ENCODE results near the gene ARHGAP45.

The ARHGAP45 gene

GRCh38 chr19:1070931-1071791 is 4.2 kb downstream of the ARHGAP45 start:
- DNase-seq = no peak

- no peak for DNase-seq
Observed at GRCh38 chr19:1072371-1073015, 5.5 kb downstream of the ARHGAP45 start.

GRCh38 chr19:1073063-1073955 is 6.3 kb downstream of the ARHGAP45 start:
- no peak for DNase-seq

DNA sequence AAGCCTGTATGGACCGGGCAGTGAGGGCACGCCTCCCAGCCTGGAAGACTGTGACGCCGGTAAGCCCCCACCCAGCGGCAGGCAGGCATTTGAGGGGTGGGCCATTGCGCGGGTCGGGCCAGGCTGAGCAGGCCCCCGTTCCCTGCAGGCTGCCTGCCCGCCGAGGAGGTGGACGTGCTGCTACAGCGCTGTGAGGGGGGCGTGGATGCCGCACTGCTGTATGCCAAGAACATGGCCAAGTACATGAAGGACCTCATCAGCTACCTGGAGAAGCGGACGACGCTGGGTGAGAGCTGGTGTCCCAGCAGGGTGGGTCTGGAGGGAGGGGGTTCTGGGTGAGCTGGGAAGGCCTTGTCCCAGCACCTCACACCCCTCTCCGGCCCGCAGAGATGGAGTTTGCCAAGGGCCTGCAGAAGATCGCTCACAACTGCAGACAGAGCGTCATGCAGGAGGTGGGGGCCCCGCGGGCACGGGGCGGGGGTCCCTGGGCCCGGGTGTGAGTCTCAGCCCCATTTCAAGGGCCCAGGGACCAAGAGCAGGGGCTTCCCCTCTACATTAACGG is 7.1 kb downstream of the ARHGAP45 start:
- DNase-seq = no peak

DNA sequence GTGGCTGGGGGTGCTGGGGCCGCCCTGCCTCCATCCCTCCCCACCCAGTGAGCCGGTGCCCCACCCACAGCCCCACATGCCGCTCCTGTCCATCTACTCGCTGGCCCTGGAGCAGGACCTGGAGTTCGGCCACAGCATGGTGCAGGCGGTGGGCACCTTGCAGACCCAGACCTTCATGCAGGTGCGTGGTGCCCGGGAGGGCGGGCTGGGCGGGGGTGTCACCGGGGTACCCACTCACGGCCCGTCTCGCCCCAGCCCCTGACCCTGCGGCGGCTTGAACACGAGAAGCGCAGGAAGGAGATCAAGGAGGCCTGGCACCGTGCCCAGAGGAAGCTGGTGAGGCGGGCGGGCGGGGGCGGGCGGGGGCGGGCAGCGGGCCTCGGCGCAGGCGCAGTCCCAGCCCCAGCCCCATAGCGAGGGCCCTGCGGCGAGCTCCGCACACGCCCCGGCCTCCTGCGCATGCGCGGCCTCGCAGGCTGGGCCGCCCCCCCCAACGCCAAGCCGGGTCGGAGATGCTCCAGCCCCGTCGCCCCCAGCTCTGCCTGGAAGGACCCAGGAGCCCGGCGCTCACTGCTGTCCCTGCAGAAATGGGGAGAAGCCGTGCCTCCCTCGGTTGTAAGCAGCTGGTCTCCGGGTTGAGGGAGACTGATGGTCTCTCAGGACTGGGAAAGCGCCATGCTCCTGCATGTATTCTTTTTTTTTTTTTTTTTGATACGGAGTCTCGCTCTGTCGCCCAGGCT is 7.7 kb downstream of the ARHGAP45 start:
- DNase-seq = peak; percentile 92

GRCh38 chr19:1076046-1076386 is 9.0 kb downstream of the ARHGAP45 start:
- DNase-seq = no peak

DNA sequence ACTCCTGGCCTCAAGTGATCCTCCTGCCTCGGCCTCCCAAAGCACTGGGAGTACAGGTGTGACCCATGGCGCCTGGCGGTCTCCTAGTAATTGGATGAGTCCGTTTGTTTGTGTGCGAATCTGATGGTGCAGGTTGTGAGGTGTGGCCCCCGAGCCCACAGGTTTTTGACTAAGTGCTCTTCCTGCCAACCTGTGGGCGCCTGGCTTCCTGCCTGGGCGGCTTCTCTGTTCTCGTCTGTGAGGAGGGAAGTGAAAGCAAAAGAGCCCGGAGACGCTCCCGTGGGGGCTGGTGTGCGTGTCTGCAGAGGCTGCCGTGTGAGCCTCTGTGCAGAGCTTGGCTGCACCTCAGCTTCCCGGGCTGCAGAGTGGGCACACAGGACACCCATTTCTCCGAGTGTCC is 10.0 kb downstream of the ARHGAP45 start:
- DNase-seq = no peak

- no peak for DNase-seq
Observed at GRCh38 chr19:1079566-1080111, 12.7 kb downstream of the ARHGAP45 start.

GRCh38 chr19:1080360-1081161 is 13.6 kb downstream of the ARHGAP45 start:
- no peak for DNase-seq

DNA sequence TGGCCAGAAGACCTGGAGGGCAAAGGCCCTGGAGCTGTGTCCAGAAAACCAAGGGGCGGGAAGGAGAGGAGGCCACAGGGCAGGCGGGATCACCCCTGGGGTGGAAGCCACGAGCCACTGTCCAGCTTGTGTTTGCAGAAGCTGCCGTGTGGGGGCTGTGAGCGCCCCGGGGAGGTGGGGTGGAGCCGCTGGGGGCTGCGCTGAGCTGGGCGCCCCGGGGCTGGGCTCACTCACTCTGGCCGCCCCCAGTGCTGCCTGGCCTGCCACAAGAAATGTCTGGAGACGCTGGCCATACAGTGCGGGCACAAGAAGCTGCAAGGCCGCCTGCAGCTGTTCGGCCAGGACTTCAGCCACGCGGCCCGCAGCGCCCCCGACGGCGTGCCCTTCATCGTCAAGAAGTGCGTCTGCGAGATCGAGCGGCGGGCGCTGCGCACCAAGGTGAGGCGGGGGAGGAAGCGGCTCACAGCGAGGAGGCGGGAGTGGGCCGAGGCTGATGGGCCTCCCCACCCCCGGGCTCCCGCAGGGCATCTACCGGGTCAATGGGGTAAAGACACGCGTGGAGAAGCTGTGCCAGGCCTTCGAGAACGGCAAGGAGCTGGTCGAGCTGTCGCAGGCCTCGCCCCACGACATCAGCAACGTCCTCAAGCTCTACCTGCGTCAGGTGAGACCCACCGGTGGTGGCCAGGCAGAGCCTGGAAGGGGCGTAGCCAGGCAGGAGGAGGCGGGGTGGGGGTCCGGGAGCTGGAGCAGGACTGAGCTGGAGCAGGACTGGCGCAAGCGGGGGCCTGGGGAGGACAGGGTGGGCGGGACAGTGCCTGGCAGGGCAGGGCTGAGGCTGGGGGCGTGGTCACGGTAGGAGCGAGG is 14.6 kb downstream of the ARHGAP45 start:
- DNase-seq = no peak

DNA sequence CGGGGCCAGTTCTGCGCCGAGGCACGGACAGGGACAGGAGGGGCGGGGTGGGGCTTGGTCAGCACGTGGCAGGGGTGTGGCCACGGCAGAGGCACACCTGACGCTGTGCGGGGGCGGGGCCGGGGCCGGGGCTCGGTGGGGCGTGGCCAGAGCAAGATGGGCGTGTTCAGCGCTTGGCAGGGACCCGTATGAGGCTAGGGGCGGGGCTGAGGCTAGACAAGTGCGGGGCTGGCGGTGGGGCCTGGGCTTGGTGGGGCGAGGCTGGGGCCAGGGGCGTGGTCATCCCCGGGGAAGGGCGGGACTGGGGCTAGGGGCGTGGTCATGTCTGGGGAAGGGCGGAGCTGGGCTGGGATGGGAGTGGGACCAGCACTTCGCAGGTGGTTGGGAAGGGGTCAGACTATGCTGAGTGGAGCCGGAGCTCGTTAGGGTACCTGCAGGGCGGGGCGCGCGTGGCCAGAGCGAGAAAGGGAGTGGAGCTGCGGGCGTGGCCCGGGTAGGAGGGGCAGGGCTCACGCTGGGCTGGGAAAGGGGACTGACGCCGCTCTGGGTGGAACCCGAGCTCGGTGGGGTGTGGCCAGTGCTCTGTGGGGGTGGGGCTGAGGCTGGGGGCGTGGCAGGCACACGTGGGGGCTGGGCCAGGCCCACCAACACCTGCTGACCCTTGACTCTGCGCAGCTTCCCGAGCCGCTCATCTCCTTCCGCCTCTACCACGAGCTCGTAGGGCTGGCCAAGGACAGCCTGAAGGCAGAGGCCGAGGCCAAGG is 15.4 kb downstream of the ARHGAP45 start:
- peak; percentile 93 for DNase-seq

GRCh38 chr19:1082928-1083816 is 16.2 kb downstream of the ARHGAP45 start:
- DNase-seq = no peak

GRCh38 chr19:1084024-1084868 is 17.3 kb downstream of the ARHGAP45 start:
- no peak for DNase-seq

GRCh38 chr19:1085053-1085658 is 18.2 kb downstream of the ARHGAP45 start:
- DNase-seq = no peak

DNA sequence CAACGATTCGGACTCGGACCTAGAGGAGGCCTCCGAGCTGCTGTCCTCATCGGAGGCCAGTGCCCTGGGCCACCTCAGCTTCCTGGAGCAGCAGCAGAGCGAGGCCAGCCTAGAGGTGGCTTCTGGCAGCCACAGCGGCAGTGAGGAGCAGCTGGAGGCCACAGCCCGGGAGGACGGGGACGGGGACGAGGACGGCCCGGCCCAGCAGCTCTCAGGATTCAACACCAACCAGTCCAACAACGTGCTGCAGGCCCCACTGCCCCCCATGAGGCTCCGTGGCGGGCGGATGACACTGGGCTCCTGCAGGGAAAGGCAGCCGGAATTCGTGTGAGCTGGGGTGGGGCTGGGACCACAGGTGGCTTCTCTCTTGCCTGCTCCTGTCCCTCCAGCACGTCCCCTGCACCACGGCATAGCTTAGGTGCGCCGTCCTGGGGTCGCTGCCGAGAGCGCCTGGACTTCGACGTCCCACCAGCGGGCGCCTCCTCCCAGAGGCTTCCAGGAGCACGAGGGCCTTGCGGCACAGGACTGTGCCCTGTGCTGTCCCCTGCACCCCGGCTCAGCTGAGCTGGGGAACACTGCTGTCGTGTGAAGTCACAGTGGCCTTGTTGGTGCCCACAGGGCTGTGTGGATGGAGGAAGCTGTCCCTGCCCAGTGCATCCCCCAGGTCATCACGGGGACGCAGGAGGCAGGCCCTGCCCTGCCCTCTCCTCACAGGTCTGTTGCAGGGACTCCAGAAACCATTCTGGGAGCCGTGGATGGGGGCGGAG is 18.9 kb downstream of the ARHGAP45 start:
- DNase-seq = no peak

- no peak for DNase-seq
Observed at GRCh38 chr19:1086613-1087012, 19.6 kb downstream of the ARHGAP45 start.
